HepG2 (cell line): Measurements from ENCODE around the gene ANAPC16. TPM values are rescaled to one million over a fixed set of nuclear protein-coding genes. Genes with fewer than 3 reads are reported as not detected.

Source experiments
- ARID3A ChIP-seq: IDR thresholded peaks from 2 replicates; pipeline ENCODE4 v1.6.1; 2012; ENCODE audit warnings: low read depth, low read length, improper control_type of control experiment
- ARID5B ChIP-seq: IDR thresholded peaks from 2 replicates; pipeline ENCODE4 v1.4.0; 2020; ENCODE audit warnings: mild to moderate bottlenecking, missing genetic modification reagents
- FOSL2 ChIP-seq: sonication (generic); formaldehyde crosslinking; IDR thresholded peaks from 2 replicates; pipeline ENCODE4 v1.4.0; 2020; ENCODE audit warnings: missing genetic modification reagents
- PRMT3 ChIP-seq: sonication (generic); formaldehyde crosslinking; IDR thresholded peaks from 2 replicates; pipeline ENCODE4 v1.8.1; 2022; ENCODE audit warnings: low read depth, mild to moderate bottlenecking, moderate library complexity, missing genetic modification reagents, borderline replicate concordance
- SALL2 ChIP-seq: sonication (generic); formaldehyde crosslinking; IDR thresholded peaks from 2 replicates; pipeline ENCODE4 v1.8.1; 2023; ENCODE audit warnings: mild to moderate bottlenecking, missing genetic modification reagents, inconsistent platforms
- ZNF121 ChIP-seq: sonication (generic); formaldehyde crosslinking; IDR thresholded peaks from 2 replicates; pipeline ENCODE4 v1.5.0; 2020; ENCODE audit warnings: mild to moderate bottlenecking, missing genetic modification reagents
- ZNF331 ChIP-seq: sonication (generic); formaldehyde crosslinking; IDR thresholded peaks from 2 replicates; pipeline ENCODE4 v1.4.0; 2020; ENCODE audit warnings: missing genetic modification reagents
- ZNF460 ChIP-seq: sonication (generic); formaldehyde crosslinking; IDR thresholded peaks from 2 replicates; pipeline ENCODE4 v1.5.1; 2020; ENCODE audit warnings: missing genetic modification reagents, mild to moderate bottlenecking, borderline replicate concordance
- ZNF660 ChIP-seq: sonication (generic); formaldehyde crosslinking; IDR thresholded peaks from 2 replicates; pipeline ENCODE4 v1.5.1; 2020; ENCODE audit warnings: mild to moderate bottlenecking, low read depth, missing genetic modification reagents, borderline replicate concordance
- polyA plus RNA-seq, 8 experiments: library from polyadenylated mRNA; depleted of rRNA in 3 of 8; stranded (reverse) in 7 of 8; unstranded in 1 of 8; fragments of >200 nt; fragmentation: Illumina TruSeq in 4 of 8; extraction: Trizol in 4 of 8; gene quantifications; 2 replicates each; pipeline versions ENCODE4 v1.2.1 to v1.2.3, GENCODE V29; 2011 to 2016; ENCODE audit warnings: low read depth in 4 of 8, missing spikeins in 1 of 8, mixed read lengths in 1 of 8; ENCODE audit not compliant: insufficient read depth in 1 of 8
- total RNA-seq, 5 experiments: library from RNA; depleted of rRNA; stranded (reverse); fragments of >200 nt; fragmentation: Illumina TruSeq; extraction: Trizol; gene quantifications; 2 replicates each; pipeline ENCODE4 v1.2.3, GENCODE V29; 2016; ENCODE audit warnings: low read depth in 1 of 5

ANAPC16 gene
- total and polyA plus RNA-seq, 2 of the 13 experiments (the other 11 are each of a cell fraction or from before 2014, with no cell fraction given), result 74.8 to 89.4 TPM

- 0 out of 2 replicates have a peak, but pooled peaks have one; percentile 25 for TF ChIP-seq ARID5B
- TF ChIP-seq ZNF331, result no peak
- no peak for TF ChIP-seq ZNF660 (CRISPR knock-in tag)
- no peak for TF ChIP-seq ZNF121 (CRISPR knock-in tag)
- TF ChIP-seq FOSL2, result peak; percentile 85
- TF ChIP-seq SALL2 (CRISPR knock-in tag), result no peak
- TF ChIP-seq ARID3A, result no peak
- no peak for TF ChIP-seq PRMT3 (CRISPR knock-in tag)
- no peak for TF ChIP-seq ZNF460 (CRISPR knock-in tag)
Observed at GRCh38 chr10:72173619-72174296, 42.1 kb upstream of the ANAPC16 start (continued).
